Astrocyte (in vitro differentiated cells and primary cell): ENCODE results near the gene HDAC11.
"Not testable (repeated sequence)": the region's sequence is repeated elsewhere in the genome, so short reads cannot be mapped to it uniquely, and the experiment has no call there.

Experiments used
- EZH2 ChIP-seq: IDR thresholded peaks from 2 replicates; pipeline ENCODE4 v1.6.1; 2012; ENCODE audit warnings: mild to moderate bottlenecking, low read length, inconsistent platforms; ENCODE audit not compliant: insufficient read depth
- TF ChIP-seq, protein P1 (sequence below): IDR thresholded peaks from 2 replicates; pipeline ENCODE4 v1.5.1; 2011; ENCODE audit warnings: low read depth, mild to moderate bottlenecking, inconsistent platforms, low read length, moderate library complexity; ENCODE audit not compliant: insufficient read depth

DNA sequence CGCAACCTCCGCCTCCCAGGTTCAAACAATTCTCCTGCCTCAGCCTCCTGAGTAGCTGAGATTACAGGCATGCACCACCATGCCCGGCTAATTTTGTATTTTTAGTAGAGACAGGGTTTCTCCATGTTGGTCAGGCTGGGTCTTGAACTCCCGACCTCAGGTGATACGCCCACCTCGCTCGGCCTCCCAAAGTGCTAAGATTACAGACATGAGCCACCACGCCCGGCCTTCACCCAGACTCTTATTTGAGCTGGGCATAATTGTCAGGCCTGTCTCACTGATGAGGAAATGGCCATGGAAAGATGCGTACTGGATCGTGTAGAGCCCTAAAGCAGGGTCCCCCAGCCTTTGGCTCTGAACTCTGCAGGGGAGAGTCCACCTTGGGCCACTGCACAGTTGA is 19.1 kb downstream of the HDAC11 start:
- TF ChIP-seq, protein P1, sequence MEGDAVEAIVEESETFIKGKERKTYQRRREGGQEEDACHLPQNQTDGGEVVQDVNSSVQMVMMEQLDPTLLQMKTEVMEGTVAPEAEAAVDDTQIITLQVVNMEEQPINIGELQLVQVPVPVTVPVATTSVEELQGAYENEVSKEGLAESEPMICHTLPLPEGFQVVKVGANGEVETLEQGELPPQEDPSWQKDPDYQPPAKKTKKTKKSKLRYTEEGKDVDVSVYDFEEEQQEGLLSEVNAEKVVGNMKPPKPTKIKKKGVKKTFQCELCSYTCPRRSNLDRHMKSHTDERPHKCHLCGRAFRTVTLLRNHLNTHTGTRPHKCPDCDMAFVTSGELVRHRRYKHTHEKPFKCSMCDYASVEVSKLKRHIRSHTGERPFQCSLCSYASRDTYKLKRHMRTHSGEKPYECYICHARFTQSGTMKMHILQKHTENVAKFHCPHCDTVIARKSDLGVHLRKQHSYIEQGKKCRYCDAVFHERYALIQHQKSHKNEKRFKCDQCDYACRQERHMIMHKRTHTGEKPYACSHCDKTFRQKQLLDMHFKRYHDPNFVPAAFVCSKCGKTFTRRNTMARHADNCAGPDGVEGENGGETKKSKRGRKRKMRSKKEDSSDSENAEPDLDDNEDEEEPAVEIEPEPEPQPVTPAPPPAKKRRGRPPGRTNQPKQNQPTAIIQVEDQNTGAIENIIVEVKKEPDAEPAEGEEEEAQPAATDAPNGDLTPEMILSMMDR: not testable (repeated sequence)
- TF ChIP-seq EZH2: not testable (repeated sequence)
